ENCODE results near the gene KLHDC8A. TPM values are rescaled to one million over a fixed set of nuclear protein-coding genes. Genes with fewer than 3 reads are reported as not detected.

The KLHDC8A gene
- total RNA-seq, 2 experiments from 2014 or later, result not detected

GRCh38 chr1:205348554-205349487 is 7.9 kb downstream of the KLHDC8A start:
- ATAC-seq (no peak), DNase-seq (no peak)
- Mint-ChIP-seq H3K4me1 (ENCODE audit: low read depth) (peaks cover 6% of the 10 kb centered on the region), H3K9me3 (no peaks in the 10 kb centered on the region), H3K4me3 (no peak overlapping the region), H3K27ac (no peak overlapping the region), H3K36me3 (ENCODE audit: low read depth) (no peaks in the 10 kb centered on the region), H3K27me3 (peaks cover 27% of the 10 kb centered on the region)
- intact Hi-C loops (cut with micrococcal nuclease), result no loop called here
- POLR2A ChIA-PET, result interaction anchor here (0.9 kb wide), 1 partner anchor 13 kb away, joined by 3 read pairs; no protein-coding TSS in a partner anchor
- no peak for TF ChIP-seq CTCF (IDR thresholded peaks at IDR 0.05)
- CTCF ChIA-PET, result interaction anchor here (0.9 to 2.8 kb wide), 8 partner anchors 14 to 178 kb away, joined by 3 to 15 read pairs (median 6); no protein-coding TSS in a partner anchor

GRCh38 chr1:205346956-205347574 is 9.7 kb downstream of the KLHDC8A start:
- Mint-ChIP-seq H3K36me3 (ENCODE audit: low read depth) (no peaks in the 10 kb centered on the region), H3K4me3 (no peak overlapping the region), H3K27ac (no peak overlapping the region), H3K27me3 (peaks cover 39% of the 10 kb centered on the region), H3K9me3 (no peaks in the 10 kb centered on the region), H3K4me1 (ENCODE audit: low read depth) (peaks cover 6% of the 10 kb centered on the region)
- TF ChIP-seq CTCF (IDR thresholded peaks at IDR 0.05), result no peak
- ChIA-PET CTCF (interaction anchor here (0.6 to 2.2 kb wide), 3 partner anchors 10 to 190 kb away, joined by 3 to 9 read pairs (median 7); no protein-coding TSS in a partner anchor), POLR2A (no interaction called here)
- intact Hi-C loops (cut with micrococcal nuclease), result no loop called here
- DNase-seq (no peak), ATAC-seq (no peak)

DNA sequence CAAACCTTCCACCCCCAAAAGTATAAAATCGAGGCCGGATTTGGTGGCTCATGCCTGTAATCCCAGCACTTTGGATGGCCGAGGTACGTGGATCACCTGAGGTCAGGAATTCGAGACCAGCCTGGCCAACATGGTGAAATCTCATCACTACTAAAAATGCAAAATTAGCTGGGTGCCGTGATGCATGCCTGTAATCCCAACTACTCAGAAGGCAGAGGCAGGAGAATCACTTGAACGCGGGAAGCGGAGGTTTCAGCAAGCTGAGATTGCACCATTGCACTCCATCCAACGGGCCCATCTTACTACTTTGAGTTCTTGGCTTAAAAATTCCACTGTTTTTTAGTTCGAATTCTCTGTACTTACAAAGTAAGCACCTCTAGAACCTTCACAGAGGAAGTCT is 11.0 kb downstream of the KLHDC8A start:
- POLR2A ChIA-PET, result no interaction called here
- intact Hi-C loops (cut with micrococcal nuclease), result no loop called here
- H3K27me3 Mint-ChIP-seq, result peaks cover 42% of the 10 kb centered on the region

GRCh38 chr1:205344066-205344928 is 12.4 kb downstream of the KLHDC8A start:
- H3K27me3 Mint-ChIP-seq, result peaks cover 42% of the 10 kb centered on the region
- no peak for TF ChIP-seq CTCF (IDR thresholded peaks at IDR 0.05)
- intact Hi-C loops (cut with micrococcal nuclease), result no loop called here
- ATAC-seq (peak; percentile 77), DNase-seq (peak; percentile 65)
- peak overlapping the region; percentile 35 for H3K4me3 Mint-ChIP-seq
- H3K9me3 Mint-ChIP-seq, result no peaks in the 10 kb centered on the region
- CTCF ChIA-PET, result interaction anchor here (1.3 to 3.6 kb wide), 4 partner anchors 9 to 143 kb away, joined by 4 to 23 read pairs (median 5); no protein-coding TSS in a partner anchor
- POLR2A ChIA-PET, result no interaction called here
- H3K36me3 Mint-ChIP-seq (ENCODE audit: low read depth), result no peaks in the 10 kb centered on the region
- H3K4me1 Mint-ChIP-seq (ENCODE audit: low read depth), result peaks cover 11% of the 10 kb centered on the region
- H3K27ac Mint-ChIP-seq, result no peak overlapping the region

More for the DNA sequence above, 11.0 kb downstream of the KLHDC8A start:
- no peak for DNase-seq
- no peak overlapping the region for H3K4me3 Mint-ChIP-seq
- CTCF ChIA-PET, result interaction anchor here (0.9 to 3.6 kb wide), 5 partner anchors 8 to 141 kb away, joined by 3 to 23 read pairs (median 5); no protein-coding TSS in a partner anchor
- H3K36me3 Mint-ChIP-seq (ENCODE audit: low read depth), result no peaks in the 10 kb centered on the region
- TF ChIP-seq CTCF (IDR thresholded peaks at IDR 0.05), result no peak
- no peak for ATAC-seq
- H3K4me1 Mint-ChIP-seq (ENCODE audit: low read depth), result peaks cover 6% of the 10 kb centered on the region
- no peaks in the 10 kb centered on the region for H3K9me3 Mint-ChIP-seq
- H3K27ac Mint-ChIP-seq, result no peak overlapping the region

All from activated CD8-positive, alpha-beta T cell treated with anti-CD3 and anti-CD28 coated beads for 36 hours (primary cell).